NOMO-1 (cell line): Measurements from ENCODE around the gene CARMIL3.

ENCODE experiments used
- DNase-seq, 2 experiments: peaks; one replicate each; lab custom pipeline; 2025; ENCODE audit not compliant: unreplicated experiment in 2 of 2; lab: John Stamatoyannopoulos, UW

CARMIL3 gene

GRCh38 chr14:24113379-24113800, 61.6 kb downstream of the CARMIL3 start:
- DNase-seq, result no peak

- peak; percentile 88 to 91 for DNase-seq
Measured at GRCh38 chr14:24113801-24114531, 62.2 kb downstream of the CARMIL3 start.

DNA sequence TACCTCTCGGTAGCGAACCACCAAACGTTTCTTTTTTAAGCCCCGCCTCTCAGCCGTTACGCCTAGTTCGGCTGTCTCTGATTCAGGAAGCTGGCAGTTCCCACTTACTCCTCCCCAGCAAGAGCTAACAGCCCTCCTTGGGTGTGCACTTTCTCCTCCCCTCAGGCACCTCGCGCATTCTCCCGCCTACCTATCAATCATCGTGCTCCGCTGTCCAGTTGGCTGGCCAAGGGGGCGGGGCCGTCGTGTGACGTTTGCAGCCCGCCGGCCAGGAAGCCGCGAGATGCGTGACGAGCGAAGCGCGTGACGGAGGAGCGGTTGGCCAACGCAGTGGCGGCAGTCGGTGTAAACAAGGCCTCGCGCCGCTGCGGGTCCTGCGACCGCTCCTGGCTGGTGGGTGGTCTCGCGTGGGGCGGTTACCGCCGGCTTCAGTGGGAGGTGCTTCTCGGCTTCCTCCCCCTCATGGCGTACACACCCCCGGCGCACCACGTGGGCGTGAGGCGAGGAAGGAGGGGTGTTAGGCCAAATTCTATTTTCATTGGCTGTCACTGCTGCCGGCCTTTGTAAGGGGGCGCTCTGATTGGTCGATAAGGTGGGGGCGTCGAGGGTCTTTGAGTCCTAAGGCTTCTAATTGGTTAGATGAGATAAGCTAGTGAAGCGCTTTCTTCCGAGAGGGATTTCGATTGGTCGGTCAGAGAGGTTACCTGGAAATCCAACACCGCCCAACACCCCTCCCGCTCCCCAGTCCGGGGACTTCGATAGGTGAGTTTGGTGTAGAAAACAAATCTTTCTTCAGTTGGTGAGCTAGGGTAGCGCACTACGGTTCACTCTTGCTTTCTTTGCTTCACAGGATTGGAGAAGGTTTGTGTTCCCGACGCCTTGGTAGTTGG, 63.0 kb downstream of the CARMIL3 start, which contains the start of the genes DCAF11 and NRL:
Gene DCAF11 (plus strand): TSS at position 246 of the 890 bp plus-strand sequence. CDS start 818 bp downstream, outside the sequence.
Gene NRL (minus strand): TSS at position 418 of the 890 bp plus-strand sequence. CDS start 32,101 bp downstream, outside the sequence.
- peak; percentile 99 to 100 for DNase-seq

DNA sequence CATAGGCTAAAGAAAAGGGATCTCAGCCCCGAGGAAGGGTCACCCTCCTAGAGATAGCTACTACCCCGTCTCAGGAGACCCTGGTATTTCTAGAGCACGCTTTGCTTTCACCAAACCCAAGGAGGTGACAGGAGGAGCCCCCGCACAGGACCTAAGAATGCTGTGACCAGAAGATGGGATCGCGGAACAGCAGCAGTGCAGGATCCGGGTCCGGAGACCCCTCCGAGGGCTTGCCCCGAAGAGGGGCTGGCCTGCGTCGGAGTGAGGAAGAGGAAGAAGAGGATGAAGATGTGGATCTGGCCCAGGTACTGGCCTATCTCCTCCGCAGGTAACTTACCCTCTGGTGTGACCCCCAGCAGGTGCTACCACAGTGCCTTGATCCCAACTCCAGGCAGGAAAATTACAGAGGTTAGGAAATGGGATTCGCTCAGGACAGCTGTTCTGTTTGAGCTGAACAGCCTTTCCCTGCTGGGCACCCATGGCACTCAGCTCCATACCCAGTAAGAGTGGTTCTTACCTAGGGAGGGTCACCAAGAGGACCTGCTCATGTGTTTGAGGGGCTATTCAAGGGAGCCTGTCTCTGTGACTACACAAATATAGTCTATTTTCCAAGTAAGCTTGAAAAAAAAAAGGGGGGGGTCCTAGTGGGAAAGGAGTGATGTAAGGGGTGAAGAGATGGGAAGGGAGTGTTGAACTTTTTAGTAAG, 63.8 kb downstream of the CARMIL3 start:
- no peak for DNase-seq

DNA sequence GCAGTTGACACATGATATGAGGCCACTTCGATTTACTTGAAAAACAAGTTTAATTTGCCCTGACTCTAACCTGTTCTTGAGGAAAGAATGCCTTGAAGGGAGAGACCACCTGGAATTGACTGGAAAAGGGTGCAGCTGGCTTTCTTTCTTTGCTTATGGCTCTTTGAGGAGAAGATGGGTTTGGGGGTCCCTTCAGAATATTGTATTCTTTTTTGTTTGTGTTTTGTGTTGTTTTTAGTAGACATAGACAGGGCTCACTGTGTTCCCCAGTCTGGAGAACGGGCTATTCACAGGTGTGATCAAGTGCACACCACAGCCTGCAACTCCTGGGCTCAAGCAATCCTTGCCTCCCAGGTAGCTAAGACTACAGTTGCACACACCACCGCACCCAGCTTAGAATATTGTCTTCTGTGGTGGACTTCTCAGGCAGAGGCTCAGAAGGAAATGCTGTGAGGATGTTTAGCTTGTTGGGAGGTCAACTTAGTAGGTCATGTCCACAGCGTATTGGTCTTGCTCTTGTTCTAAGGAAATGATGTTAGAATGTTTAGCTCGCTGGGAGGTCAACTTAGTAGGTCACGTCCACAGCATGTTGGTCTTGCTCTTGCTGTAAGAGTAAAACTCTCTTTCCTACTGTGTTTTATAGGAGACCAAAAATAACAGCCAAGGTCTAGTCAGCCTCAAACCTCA, 64.5 kb downstream of the CARMIL3 start:
- DNase-seq, result no peak

DNA sequence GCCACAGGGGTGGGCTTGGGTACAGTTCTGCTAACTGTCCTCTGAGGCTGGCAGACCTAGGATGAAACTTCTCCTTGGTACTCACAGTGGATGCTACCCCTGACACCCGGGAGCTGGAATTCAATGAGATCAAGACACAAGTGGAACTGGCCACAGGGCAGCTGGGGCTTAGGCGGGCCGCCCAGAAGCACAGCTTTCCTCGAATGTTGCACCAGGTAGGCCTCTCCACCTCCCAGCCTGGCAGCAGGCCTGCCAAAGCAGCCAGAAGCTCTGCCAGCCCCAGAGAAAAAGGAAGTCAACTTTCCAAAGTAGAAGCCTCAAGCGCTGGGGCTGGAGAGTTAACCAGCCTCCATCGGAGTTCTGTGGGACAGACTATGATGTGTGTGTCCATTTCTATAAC, 65.4 kb downstream of the CARMIL3 start:
- DNase-seq, result no peak
